Tibial artery (tissue), 4 donors: ENCODE results near the gene TMC2.

Experiments
- DNase-seq, 2 donors: peaks; one replicate each; pipeline ENCODE4 v3.0.0-alpha.2; 2019
- H3K27ac ChIP-seq, 2 donors: fragments of 200-600 bp; sonication (generic) in 1 of 2; 1 replicate in 1 of 2; 2 replicates in 1 of 2; pipeline ENCODE4 v1.5.1; 2018 to 2019; ENCODE audit warnings: mild to moderate bottlenecking in 1 of 2
- H3K27me3 ChIP-seq, 2 donors: fragments of 200-600 bp; sonication (generic) in 1 of 2; one replicate each; pipeline versions ENCODE4 v1.5.1 to v1.6.0; 2016 to 2019
- H3K36me3 ChIP-seq, 3 donors: fragments of 200-600 bp; sonication (generic) in 2 of 3; one replicate each; pipeline ENCODE4 v1.5.1; 2016 to 2019; ENCODE audit warnings: mild to moderate bottlenecking in 2 of 3
- H3K4me1 ChIP-seq, 4 donors: fragments of 200-600 bp; sonication (generic) in 2 of 4; 1 replicate in 3 of 4; 2 replicates in 1 of 4; pipeline ENCODE4 v1.5.1; 2016 to 2019
- H3K4me3 ChIP-seq, 2 donors: fragments of 200-600 bp; sonication (generic) in 1 of 2; 1 replicate in 1 of 2; 2 replicates in 1 of 2; pipeline ENCODE4 v1.5.1; 2018 to 2019; ENCODE audit warnings: mild to moderate bottlenecking in 2 of 2
- H3K9me3 ChIP-seq, 3 donors: fragments of 200-600 bp; sonication (generic) in 1 of 3; one replicate each; pipeline ENCODE4 v1.5.1; 2016 to 2019
- CTCF ChIP-seq, 2 experiments: fragments of 200-600 bp in 1 of 2; fragments of 450-650 bp in 1 of 2; IDR thresholded peaks; one replicate each; pipeline ENCODE4 v1.5.1; 2017 to 2019; ENCODE audit warnings: antibody characterized with exemption in 2 of 2, mild to moderate bottlenecking in 1 of 2, moderate library complexity in 1 of 2
- intact Hi-C: fragments of 100-400 bp; cut with DNase I; formaldehyde crosslinking; loops from one replicate; pipeline ENCODE4 v1.15.0; 2023; ENCODE audit warnings: low total_unique reads

Gene TMC2

GRCh38 chr20:2633381-2633780, 97.0 kb downstream of the TMC2 start:
- H3K4me3 ChIP-seq: no peak overlapping the region
- H3K36me3 ChIP-seq: no peaks in the 10 kb centered on the region
- no peak for DNase-seq
- intact Hi-C loops: no loop called here
- H3K4me1 ChIP-seq: no peaks in the 10 kb centered on the region
- H3K9me3 ChIP-seq: peaks cover 0 to 6% (median 4%) of the 10 kb centered on the region in 3 donors
- TF ChIP-seq CTCF (IDR thresholded peaks at IDR 0.05): no peak
- H3K27me3 ChIP-seq: peaks cover 0 to 4% of the 10 kb centered on the region in 2 donors
- no peak overlapping the region for H3K27ac ChIP-seq

GRCh38 chr20:2637246-2637645, 100.9 kb downstream of the TMC2 start:
- no peaks in the 10 kb centered on the region for H3K36me3 ChIP-seq
- no peak for DNase-seq
- peaks cover 0 to 4% of the 10 kb centered on the region in 2 donors for H3K27me3 ChIP-seq
- intact Hi-C loops: no loop called here
- no peaks in the 10 kb centered on the region for H3K9me3 ChIP-seq
- H3K4me1 ChIP-seq: no peaks in the 10 kb centered on the region
- TF ChIP-seq CTCF (IDR thresholded peaks at IDR 0.05): no peak
- no peak overlapping the region for H3K4me3 ChIP-seq
- H3K27ac ChIP-seq: no peak overlapping the region

GRCh38 chr20:2640260-2640659, 103.9 kb downstream of the TMC2 start:
- Histone ChIP-seq H3K27ac (no peak overlapping the region), H3K9me3 (no peaks in the 10 kb centered on the region), H3K36me3 (peaks cover 0 to 5% (median 0%) of the 10 kb centered on the region in 3 donors), H3K4me3 (no peak overlapping the region), H3K27me3 (peaks cover 0 to 1% of the 10 kb centered on the region in 2 donors), H3K4me1 (no peaks in the 10 kb centered on the region)
- intact Hi-C loops: no loop called here
- TF ChIP-seq CTCF (IDR thresholded peaks at IDR 0.05): no peak
- no peak for DNase-seq

GRCh38 chr20:2640899-2641298, 104.5 kb downstream of the TMC2 start:
- no peaks in the 10 kb centered on the region for H3K4me1 ChIP-seq
- intact Hi-C loops: no loop called here
- H3K4me3 ChIP-seq: no peak overlapping the region
- H3K27ac ChIP-seq: no peak overlapping the region
- no peaks in the 10 kb centered on the region for H3K9me3 ChIP-seq
- DNase-seq: no peak
- H3K27me3 ChIP-seq: no peaks in the 10 kb centered on the region
- TF ChIP-seq CTCF (IDR thresholded peaks at IDR 0.05): no peak
- peaks cover 0 to 5% (median 0%) of the 10 kb centered on the region in 3 donors for H3K36me3 ChIP-seq

GRCh38 chr20:2643708-2644107, 107.3 kb downstream of the TMC2 start:
- no peak overlapping the region for H3K4me3 ChIP-seq
- H3K4me1 ChIP-seq: no peaks in the 10 kb centered on the region
- H3K36me3 ChIP-seq: peaks cover 0 to 5% (median 0%) of the 10 kb centered on the region in 3 donors
- no peaks in the 10 kb centered on the region for H3K27me3 ChIP-seq
- intact Hi-C loops: no loop called here
- no peaks in the 10 kb centered on the region for H3K9me3 ChIP-seq
- DNase-seq: no peak
- H3K27ac ChIP-seq: no peak overlapping the region
- no peak for TF ChIP-seq CTCF (IDR thresholded peaks at IDR 0.05)
